Measurements from ENCODE around the gene MT2A. TPM values are rescaled to one million over a fixed set of nuclear protein-coding genes. Genes with fewer than 3 reads are reported as not detected.
A peak's percentile ranks its signal among the peaks of the same experiment; 100 is the strongest.

Gene MT2A
- total RNA-seq, 4 donors from 2014 or later = 250 to 1,131 (median 795) TPM

- Histone ChIP-seq H3K27me3 (no peaks in the 10 kb centered on the region), H3K27ac (peak overlapping the region; percentile 95 to 99 (median 98)), H3K4me1 (peaks cover 64 to 73% of the 10 kb centered on the region in 2 donors), H3K36me3 (no peaks in the 10 kb centered on the region), H3K4me3 (peak overlapping the region; percentile 60 to 75 (median 70)), H3K9me3 (no peaks in the 10 kb centered on the region)
- TF ChIP-seq CTCF (IDR thresholded peaks at IDR 0.05 in 4 of 5, conservative IDR thresholded peaks at IDR 0.05 in 1 of 5) = peak in 2 of 5 experiments; percentile 10 to 12
- TF ChIP-seq POLR2A (IDR thresholded peaks at IDR 0.05) = no peak
- intact Hi-C loops (cut with DNase I; ENCODE audit: low total_unique reads) = loop anchor here (5.0 kb wide), 1 partner anchor 453 kb away; no protein-coding TSS in a partner anchor
- peak in 1 of 2 donors; percentile 5 for ATAC-seq
- DNase-seq = peak; percentile 70 to 80
- in situ Hi-C loops (cut with MboI; ENCODE audit: low sequenced_read_pairs in 4 of 4) = loop anchor here in 2 of 4 donors (5.0 to 10.0 kb wide), 2 partner anchors 73 to 95 kb away; partner anchors contain the start of gene MT1X (in 2 of the 2)
Measured at GRCh38 chr16:56609463-56609921, 1.1 kb downstream of the MT2A start.

- DNase-seq (peak; percentile 64 to 86), ATAC-seq (peak; percentile 5 to 19)
- H3K9me3 ChIP-seq = no peaks in the 10 kb centered on the region
- intact Hi-C loops (cut with DNase I; ENCODE audit: low total_unique reads) (no loop called here), in situ Hi-C loops (cut with MboI; ENCODE audit: low sequenced_read_pairs in 4 of 4) (no loop called here)
- peaks cover 58 to 66% of the 10 kb centered on the region in 2 donors for H3K4me1 ChIP-seq
- no peaks in the 10 kb centered on the region for H3K36me3 ChIP-seq
- H3K4me3 ChIP-seq = peak overlapping the region; percentile 60 to 75 (median 70)
- H3K27ac ChIP-seq = peak overlapping the region; percentile 95 to 99 (median 98)
- peak in 1 of 2 donors; percentile 67 for TF ChIP-seq POLR2A (IDR thresholded peaks at IDR 0.05)
- TF ChIP-seq CTCF (IDR thresholded peaks at IDR 0.05 in 4 of 5, conservative IDR thresholded peaks at IDR 0.05 in 1 of 5) = no peak
- H3K27me3 ChIP-seq = no peaks in the 10 kb centered on the region
Measured at GRCh38 chr16:56610017-56610608, 1.7 kb downstream of the MT2A start.

- DNase-seq (no peak), ATAC-seq (no peak)
- Histone ChIP-seq H3K27ac (peak overlapping the region; percentile 95 to 99 (median 98)), H3K9me3 (no peaks in the 10 kb centered on the region), H3K27me3 (no peaks in the 10 kb centered on the region), H3K4me3 (peak overlapping the region; percentile 60 to 75 (median 70)), H3K36me3 (no peaks in the 10 kb centered on the region), H3K4me1 (peaks cover 52 to 61% of the 10 kb centered on the region in 2 donors)
- intact Hi-C loops (cut with DNase I; ENCODE audit: low total_unique reads) = loop anchor here (1.0 kb wide), 1 partner anchor 15 kb away; the partner anchor contains the start of gene MT1E
- in situ Hi-C loops (cut with MboI; ENCODE audit: low sequenced_read_pairs in 4 of 4) = no loop called here
- TF ChIP-seq CTCF (IDR thresholded peaks at IDR 0.05 in 4 of 5, conservative IDR thresholded peaks at IDR 0.05 in 1 of 5) = no peak
- no peak for TF ChIP-seq POLR2A (IDR thresholded peaks at IDR 0.05)
Measured at GRCh38 chr16:56610609-56611111, 2.3 kb downstream of the MT2A start.

GRCh38 chr16:56611281-56611833 is 3.0 kb downstream of the MT2A start:
- peak; percentile 90 to 98 for DNase-seq
- Histone ChIP-seq H3K9me3 (no peaks in the 10 kb centered on the region), H3K27me3 (no peaks in the 10 kb centered on the region), H3K36me3 (no peaks in the 10 kb centered on the region), H3K4me1 (peaks cover 45 to 54% of the 10 kb centered on the region in 2 donors), H3K4me3 (peak overlapping the region in 1 of 4 donors; percentile 26), H3K27ac (peak overlapping the region; percentile 95 to 99 (median 98))
- intact Hi-C loops (cut with DNase I; ENCODE audit: low total_unique reads) = loop anchor here (1.0 kb wide), 1 partner anchor 14 kb away; the partner anchor contains the start of gene MT1E
- in situ Hi-C loops (cut with MboI; ENCODE audit: low sequenced_read_pairs in 4 of 4) = no loop called here
- TF ChIP-seq CTCF (IDR thresholded peaks at IDR 0.05 in 4 of 5, conservative IDR thresholded peaks at IDR 0.05 in 1 of 5) (no peak), POLR2A (IDR thresholded peaks at IDR 0.05) (no peak)
- peak; percentile 58 to 64 for ATAC-seq

Measured in gastrocnemius medialis (tissue), 4 donors.